Right lobe of liver (tissue), 4 donors: ENCODE measurements around the gene USP22.

Source experiments
- CTCF ChIP-seq, 4 donors: fragments of 200-600 bp in 3 of 4; fragments of 450-650 bp in 1 of 4; IDR thresholded peaks; one replicate each; pipeline versions ENCODE4 v1.5.1 to v1.8.0; 2016 to 2022; ENCODE audit warnings: antibody characterized with exemption in 4 of 4, mild to moderate bottlenecking in 2 of 4
- POLR2A ChIP-seq: fragments of 450-650 bp; IDR thresholded peaks from one replicate; pipeline ENCODE4 v1.6.1; 2017; ENCODE audit warnings: antibody characterized with exemption, mild to moderate bottlenecking
- donor health status: DM: no; HTN: no; CAD: no.
- donor health status: DM: no; HTN: no; CAD: no.
- donor health status: DM: no; HTN: yes; CAD: no.

DNA sequence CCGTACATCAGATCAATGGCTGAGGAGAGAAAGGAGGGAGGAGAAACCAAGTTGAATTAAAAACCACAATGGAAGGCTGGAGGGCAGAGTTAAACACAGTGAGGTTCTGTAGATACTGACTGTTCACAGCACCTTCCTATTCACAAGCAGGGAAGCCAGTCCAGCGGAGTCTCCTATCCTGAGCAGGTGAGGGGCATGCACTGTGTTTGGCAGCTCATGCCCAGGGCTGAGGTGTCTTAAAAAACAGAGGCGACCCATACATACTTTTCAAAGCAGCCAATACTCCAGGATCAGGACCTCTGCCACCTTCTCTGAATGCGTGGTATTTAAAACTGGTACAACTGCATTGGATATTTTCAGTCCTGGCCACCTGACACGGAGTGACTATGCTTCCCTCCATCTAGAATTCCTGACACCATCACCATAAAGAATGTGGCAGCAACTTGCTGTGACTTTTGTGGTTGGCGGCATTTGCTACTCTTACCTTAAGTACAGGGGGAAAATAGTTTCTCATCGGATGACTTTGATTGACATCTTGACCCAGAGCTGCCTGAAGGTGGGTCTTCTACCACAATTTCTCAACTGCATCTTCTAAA, 21.5 kb downstream of the USP22 start:
- TF ChIP-seq CTCF (IDR thresholded peaks at IDR 0.05) = no peak
- no peak for TF ChIP-seq POLR2A
